Measurements from ENCODE around the gene TMEM43. TPM values are rescaled to one million over a fixed set of nuclear protein-coding genes. Genes with fewer than 3 reads are reported as not detected.
A peak's percentile ranks its signal among the peaks of the same experiment; 100 is the strongest.
"Not testable (repeated sequence)": the region's sequence is repeated elsewhere in the genome, so short reads cannot be mapped to it uniquely, and the experiment has no call there.

The TMEM43 gene
- total RNA-seq, 2 donors from 2014 or later: 38.4 to 39.9 TPM

- H3K27ac Mint-ChIP-seq: no peak overlapping the region
- no peak for DNase-seq
- no peak overlapping the region for H3K4me3 Mint-ChIP-seq
- H3K36me3 Mint-ChIP-seq (ENCODE audit: insufficient read depth in 2 of 2): peaks cover 4 to 7% of the 10 kb centered on the region in 2 donors
- no peaks in the 10 kb centered on the region for H3K9me3 Mint-ChIP-seq
- no peak for ATAC-seq (replicated peaks in 1 of 2)
- H3K4me1 Mint-ChIP-seq (ENCODE audit: low read depth): no peaks in the 10 kb centered on the region
- no peaks in the 10 kb centered on the region for H3K27me3 Mint-ChIP-seq (ENCODE audit: low read depth)
Observed at GRCh38 chr3:14113965-14114635, 10.8 kb upstream of the TMEM43 start.

GRCh38 chr3:14117468-14118399 lies 7.1 kb upstream of the TMEM43 start:
- no peak for ATAC-seq (replicated peaks in 1 of 2)
- H3K27me3 Mint-ChIP-seq (ENCODE audit: low read depth): no peaks in the 10 kb centered on the region
- no peak overlapping the region for H3K27ac Mint-ChIP-seq
- peaks cover 24% of the 10 kb centered on the region for H3K4me1 Mint-ChIP-seq (ENCODE audit: low read depth)
- H3K36me3 Mint-ChIP-seq (ENCODE audit: insufficient read depth in 2 of 2): peaks cover 6 to 7% of the 10 kb centered on the region in 2 donors
- H3K9me3 Mint-ChIP-seq: no peaks in the 10 kb centered on the region
- no peak overlapping the region for H3K4me3 Mint-ChIP-seq
- no peak for DNase-seq

GRCh38 chr3:14118400-14119381 lies 6.2 kb upstream of the TMEM43 start:
- DNase-seq (no peak), ATAC-seq (replicated peaks in 1 of 2) (no peak)
- H3K9me3 Mint-ChIP-seq: no peaks in the 10 kb centered on the region
- H3K27ac Mint-ChIP-seq: no peak overlapping the region
- no peak overlapping the region for H3K4me3 Mint-ChIP-seq
- peaks cover 3 to 7% of the 10 kb centered on the region in 2 donors for H3K36me3 Mint-ChIP-seq (ENCODE audit: insufficient read depth in 2 of 2)
- peaks cover 34% of the 10 kb centered on the region for H3K4me1 Mint-ChIP-seq (ENCODE audit: low read depth)
- no peaks in the 10 kb centered on the region for H3K27me3 Mint-ChIP-seq (ENCODE audit: low read depth)

GRCh38 chr3:14119651-14120050 lies 5.2 kb upstream of the TMEM43 start:
- H3K36me3 Mint-ChIP-seq (ENCODE audit: insufficient read depth in 2 of 2): peaks cover 3 to 7% of the 10 kb centered on the region in 2 donors
- H3K4me1 Mint-ChIP-seq (ENCODE audit: low read depth): peaks cover 36% of the 10 kb centered on the region
- H3K9me3 Mint-ChIP-seq: no peaks in the 10 kb centered on the region
- DNase-seq: no peak
- no peaks in the 10 kb centered on the region for H3K27me3 Mint-ChIP-seq (ENCODE audit: low read depth)
- H3K4me3 Mint-ChIP-seq: no peak overlapping the region
- H3K27ac Mint-ChIP-seq: peak overlapping the region; percentile 51
- no peak for ATAC-seq (replicated peaks in 1 of 2)

- no peak overlapping the region for H3K27ac Mint-ChIP-seq
- ATAC-seq (replicated peaks in 1 of 2) (no peak), DNase-seq (no peak)
- H3K27me3 Mint-ChIP-seq (ENCODE audit: low read depth): no peaks in the 10 kb centered on the region
- H3K9me3 Mint-ChIP-seq: no peaks in the 10 kb centered on the region
- H3K4me1 Mint-ChIP-seq (ENCODE audit: low read depth): peaks cover 36% of the 10 kb centered on the region
- H3K4me3 Mint-ChIP-seq: no peak overlapping the region
- peaks cover 3 to 9% of the 10 kb centered on the region in 2 donors for H3K36me3 Mint-ChIP-seq (ENCODE audit: insufficient read depth in 2 of 2)
Observed at GRCh38 chr3:14120111-14120920, 4.5 kb upstream of the TMEM43 start.

GRCh38 chr3:14120921-14121448 lies 3.9 kb upstream of the TMEM43 start:
- not testable (repeated sequence) for H3K27ac Mint-ChIP-seq; ATAC-seq (replicated peaks in 1 of 2); H3K9me3 Mint-ChIP-seq; H3K27me3 Mint-ChIP-seq (ENCODE audit: low read depth); H3K4me3 Mint-ChIP-seq; DNase-seq
- H3K36me3 Mint-ChIP-seq (ENCODE audit: insufficient read depth in 2 of 2): peaks cover 5 to 11% of the 10 kb centered on the region in 2 donors
- peaks cover 39% of the 10 kb centered on the region for H3K4me1 Mint-ChIP-seq (ENCODE audit: low read depth)

- no peak for DNase-seq
- H3K4me3 Mint-ChIP-seq: no peak overlapping the region
- no peak for ATAC-seq (replicated peaks in 1 of 2)
- peaks cover 47% of the 10 kb centered on the region for H3K4me1 Mint-ChIP-seq (ENCODE audit: low read depth)
- H3K9me3 Mint-ChIP-seq: no peaks in the 10 kb centered on the region
- H3K27ac Mint-ChIP-seq: no peak overlapping the region
- H3K27me3 Mint-ChIP-seq (ENCODE audit: low read depth): no peaks in the 10 kb centered on the region
- H3K36me3 Mint-ChIP-seq (ENCODE audit: insufficient read depth in 2 of 2): peaks cover 5 to 11% of the 10 kb centered on the region in 2 donors
Observed at GRCh38 chr3:14121859-14122258, 3.0 kb upstream of the TMEM43 start.

GRCh38 chr3:14122301-14122700 lies 2.6 kb upstream of the TMEM43 start:
- H3K9me3 Mint-ChIP-seq: no peaks in the 10 kb centered on the region
- no peaks in the 10 kb centered on the region for H3K27me3 Mint-ChIP-seq (ENCODE audit: low read depth)
- peak overlapping the region; percentile 76 to 98 for H3K4me3 Mint-ChIP-seq
- DNase-seq (no peak), ATAC-seq (replicated peaks in 1 of 2) (no peak)
- peak overlapping the region; percentile 75 for H3K27ac Mint-ChIP-seq
- peaks cover 5 to 11% of the 10 kb centered on the region in 2 donors for H3K36me3 Mint-ChIP-seq (ENCODE audit: insufficient read depth in 2 of 2)
- H3K4me1 Mint-ChIP-seq (ENCODE audit: low read depth): peaks cover 49% of the 10 kb centered on the region

- Mint-ChIP-seq H3K36me3 (ENCODE audit: insufficient read depth in 2 of 2) (peaks cover 11 to 18% of the 10 kb centered on the region in 2 donors), H3K27me3 (ENCODE audit: low read depth) (no peaks in the 10 kb centered on the region), H3K9me3 (no peaks in the 10 kb centered on the region), H3K27ac (peak overlapping the region; percentile 87), H3K4me1 (ENCODE audit: low read depth) (peaks cover 62% of the 10 kb centered on the region), H3K4me3 (peak overlapping the region; percentile 94 to 98)
- no peak for DNase-seq
- ATAC-seq (replicated peaks in 1 of 2): no peak
Observed at GRCh38 chr3:14123308-14124222, 1.3 kb upstream of the TMEM43 start.

GRCh38 chr3:14124223-14124614 lies 633 bp upstream of the TMEM43 start:
- peak; percentile 44 to 49 for ATAC-seq (replicated peaks in 1 of 2)
- no peaks in the 10 kb centered on the region for H3K27me3 Mint-ChIP-seq (ENCODE audit: low read depth)
- no peaks in the 10 kb centered on the region for H3K9me3 Mint-ChIP-seq
- H3K27ac Mint-ChIP-seq: peak overlapping the region; percentile 87
- peak; percentile 63 to 64 for DNase-seq
- peaks cover 11 to 22% of the 10 kb centered on the region in 2 donors for H3K36me3 Mint-ChIP-seq (ENCODE audit: insufficient read depth in 2 of 2)
- H3K4me1 Mint-ChIP-seq (ENCODE audit: low read depth): peaks cover 67% of the 10 kb centered on the region
- peak overlapping the region; percentile 94 to 98 for H3K4me3 Mint-ChIP-seq

All from activated T-cell treated with anti-CD3 and anti-CD28 coated beads, Interleukin-2, amount 50 U/mL, for 72 hours (primary cell).